ENCODE measurements around the gene HAPSTR1.
"Not testable (repeated sequence)": the region's sequence is repeated elsewhere in the genome, so short reads cannot be mapped to it uniquely, and the experiment has no call there.

HAPSTR1 gene

DNA sequence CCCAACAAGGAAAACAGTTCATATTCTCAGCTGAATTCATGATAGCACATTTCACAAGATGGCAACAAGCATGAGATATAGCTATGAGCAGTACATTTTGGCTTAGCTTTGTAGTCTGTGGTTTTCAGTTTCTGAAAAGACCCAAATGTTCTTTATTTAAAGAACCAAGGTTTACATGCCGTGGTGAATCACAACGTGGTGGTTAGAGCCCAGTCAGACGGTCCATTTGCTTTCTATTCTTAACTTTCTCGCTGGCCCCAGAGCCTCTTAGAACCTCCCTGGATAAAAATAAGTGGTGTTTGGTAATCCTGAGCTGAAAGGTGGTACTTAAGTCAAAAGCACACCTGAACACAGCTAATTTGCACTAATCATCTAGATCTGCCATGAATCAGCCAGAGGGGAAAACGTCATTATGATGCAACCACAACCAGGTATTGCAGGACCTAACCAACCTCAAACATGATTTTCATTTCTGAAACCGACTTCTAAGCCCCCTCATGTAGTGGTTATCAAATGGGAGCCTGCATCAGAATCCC lies 18.6 kb upstream of the HAPSTR1 start:
- no peak for DNase-seq

GRCh38 chr16:9075299-9076071 lies 16.0 kb upstream of the HAPSTR1 start:
- no peak for DNase-seq

- no peak for DNase-seq
Observed at GRCh38 chr16:9077091-9077809, 14.2 kb upstream of the HAPSTR1 start.

DNA sequence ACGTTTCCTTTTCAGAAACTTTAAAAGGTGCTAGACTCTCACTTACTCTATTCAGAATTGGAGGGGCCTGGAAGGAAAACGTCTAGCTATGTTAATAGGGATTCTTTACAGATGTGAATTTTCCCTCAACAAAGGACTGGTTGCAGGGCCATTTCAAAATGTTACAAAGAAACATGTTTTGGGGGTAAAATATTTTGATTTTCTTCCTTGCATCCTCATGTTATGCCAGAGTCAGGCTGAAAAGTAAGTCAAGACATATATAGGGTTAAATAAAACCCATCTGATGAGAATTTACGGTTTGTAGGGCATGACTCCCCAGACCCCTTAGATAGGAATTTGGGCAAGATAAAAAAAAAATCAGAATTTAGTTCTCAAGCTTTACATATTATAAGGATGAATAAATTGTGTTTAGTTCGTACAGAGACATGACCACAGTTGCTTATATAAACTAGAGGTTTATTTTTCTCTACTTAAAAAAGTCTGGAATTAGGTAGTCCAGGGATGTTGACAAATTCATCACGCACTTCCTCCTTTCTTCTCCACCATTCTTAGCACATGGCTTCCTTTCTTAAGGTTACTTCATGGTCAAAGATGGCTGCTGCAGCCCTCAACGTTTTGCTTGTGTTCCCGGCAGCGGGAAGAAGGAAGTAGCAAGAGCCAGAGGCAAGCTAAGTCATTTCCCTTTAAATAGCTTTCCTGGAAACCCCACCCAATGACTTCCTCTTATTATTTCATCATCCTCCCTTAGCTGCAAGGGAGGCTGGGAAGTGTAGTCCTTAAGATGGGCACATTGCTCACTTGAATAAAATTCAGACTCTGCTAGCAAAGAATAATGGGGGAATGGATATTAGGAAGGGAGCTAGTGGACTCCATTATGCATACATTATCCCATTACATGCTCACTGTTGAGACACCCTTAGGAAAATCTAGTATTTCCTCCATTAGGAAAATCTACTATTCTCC lies 12.7 kb upstream of the HAPSTR1 start:
- not testable (repeated sequence) for DNase-seq

GRCh38 chr16:9079430-9079812 lies 12.0 kb upstream of the HAPSTR1 start:
- DNase-seq: no peak

DNA sequence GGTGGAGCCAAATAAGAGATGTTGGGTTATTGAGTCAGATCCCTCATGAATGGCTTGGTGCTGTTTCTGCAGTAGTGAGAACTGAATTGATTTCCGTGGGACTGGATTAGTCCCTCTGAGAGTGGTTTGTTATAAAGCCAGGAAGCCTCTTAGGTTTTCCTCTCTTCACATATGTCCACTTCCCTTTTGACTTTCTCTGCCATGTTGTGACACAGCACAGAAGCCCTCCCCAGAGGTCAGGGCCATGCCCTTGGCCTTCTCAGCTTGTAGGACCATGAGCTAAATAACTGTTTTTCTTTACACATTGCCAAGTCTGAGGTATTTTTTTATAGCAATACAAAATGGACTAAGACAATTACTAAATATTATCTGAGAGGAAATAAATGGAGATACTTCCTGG lies 10.3 kb upstream of the HAPSTR1 start:
- no peak for DNase-seq

GRCh38 chr16:9081843-9082242 lies 9.6 kb upstream of the HAPSTR1 start:
- no peak for DNase-seq

DNA sequence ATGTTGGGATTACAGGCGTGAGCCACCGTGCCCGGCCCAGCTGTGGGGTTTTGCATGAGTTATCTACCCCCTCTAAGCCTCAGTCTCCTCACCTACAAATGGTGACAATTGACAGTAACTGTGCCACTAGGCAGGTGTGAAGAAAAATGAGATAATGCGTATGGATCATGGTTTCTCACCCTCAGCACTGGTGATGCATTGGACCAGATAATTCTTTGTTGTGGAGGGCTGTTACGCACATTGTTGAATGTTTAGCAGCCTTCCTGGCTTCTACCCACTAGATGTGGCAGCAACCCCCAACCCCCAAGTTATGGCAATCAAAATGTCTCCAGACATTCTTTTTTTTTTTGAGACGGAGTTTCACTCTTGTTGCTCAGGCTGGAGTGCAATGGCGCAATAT lies 9.0 kb upstream of the HAPSTR1 start:
- no peak for DNase-seq

- DNase-seq: not testable (repeated sequence)
Observed at GRCh38 chr16:9087733-9088132, 3.7 kb upstream of the HAPSTR1 start.

DNA sequence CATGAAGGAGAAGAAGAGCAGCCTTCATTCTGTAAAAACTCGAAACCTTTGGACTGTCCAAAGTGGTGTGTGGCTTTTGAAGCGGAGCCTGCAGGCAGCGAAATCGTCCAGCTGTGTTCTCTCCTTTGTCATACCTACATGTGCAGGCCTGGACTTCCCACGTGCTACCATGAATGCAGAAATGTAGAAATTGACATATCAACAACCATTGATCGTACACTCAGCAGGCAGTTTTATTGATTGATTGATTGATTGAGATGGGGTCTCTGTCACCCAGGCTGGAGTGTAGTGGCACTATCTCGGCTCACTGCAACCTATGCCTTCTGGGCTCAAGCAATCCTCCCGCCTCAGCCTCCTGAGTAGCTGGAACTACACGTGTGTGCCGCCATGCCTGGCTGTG lies 2.6 kb upstream of the HAPSTR1 start:
- DNase-seq: no peak

- DNase-seq: no peak
Observed at GRCh38 chr16:9089660-9090059, 1.8 kb upstream of the HAPSTR1 start.

DNA sequence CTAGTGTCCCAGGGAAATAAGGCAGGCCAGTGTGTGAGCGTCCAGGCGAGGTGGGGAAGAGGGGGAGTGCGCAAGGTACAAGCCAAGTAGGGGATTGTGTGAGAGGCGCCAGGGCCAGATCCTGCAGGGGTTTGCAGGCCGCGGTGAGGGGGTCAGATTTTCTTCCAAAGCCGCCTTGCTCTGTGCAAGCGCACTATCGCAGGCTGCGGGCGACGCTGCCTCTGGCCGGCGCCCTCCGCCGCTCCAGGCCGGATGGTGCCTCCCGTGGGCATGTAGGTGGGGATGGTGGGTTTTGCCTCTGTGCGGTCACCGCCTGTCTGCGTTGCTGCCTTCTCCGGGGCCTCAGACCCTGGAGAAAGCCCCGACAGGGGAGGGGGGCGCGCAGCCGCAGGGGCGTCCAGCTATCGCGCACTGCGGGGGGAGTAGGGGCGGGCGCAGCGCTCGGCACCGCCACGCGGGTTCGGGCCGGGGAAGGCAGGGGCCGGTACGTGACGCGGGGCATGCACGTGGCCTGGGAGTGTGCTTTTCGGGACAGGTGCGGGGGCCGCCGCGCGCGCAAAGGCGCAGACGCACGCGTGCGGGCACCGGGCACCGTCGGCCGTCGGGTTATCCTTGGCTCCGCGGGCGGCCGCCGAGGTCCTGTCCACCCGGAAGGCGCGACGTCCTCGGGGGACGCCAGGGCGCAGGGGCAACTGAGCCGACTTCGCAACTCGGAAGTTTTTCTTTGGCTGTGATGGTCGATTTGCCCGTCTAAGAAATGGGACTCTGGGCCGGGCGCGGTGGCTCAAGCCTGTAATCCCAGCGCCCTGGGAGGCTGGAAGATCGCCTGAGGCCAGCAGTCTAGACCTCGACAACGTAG lies 1.1 kb upstream of the HAPSTR1 start:
- DNase-seq: no peak

DNA sequence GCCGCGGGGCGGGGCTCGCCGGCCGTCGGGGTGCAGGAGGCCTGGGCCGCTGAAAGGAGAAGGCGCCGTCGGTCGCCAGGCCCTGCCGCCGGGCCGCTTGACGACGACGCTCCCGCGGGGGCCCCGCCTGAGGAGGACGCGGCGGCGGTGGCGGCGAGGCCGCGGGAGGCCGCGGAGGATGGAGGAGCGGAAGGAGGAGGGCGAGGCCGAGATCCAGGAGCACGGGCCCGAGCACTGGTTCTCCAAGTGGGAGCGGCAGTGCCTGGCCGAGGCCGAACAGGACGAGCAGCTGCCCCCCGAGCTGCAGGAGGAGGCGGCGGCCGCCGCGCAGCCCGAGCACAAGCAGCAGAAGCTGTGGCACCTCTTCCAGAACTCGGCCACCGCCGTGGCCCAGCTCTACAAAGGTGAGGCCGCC lies 430 bp downstream of the HAPSTR1 start:
- no peak for DNase-seq

DNA sequence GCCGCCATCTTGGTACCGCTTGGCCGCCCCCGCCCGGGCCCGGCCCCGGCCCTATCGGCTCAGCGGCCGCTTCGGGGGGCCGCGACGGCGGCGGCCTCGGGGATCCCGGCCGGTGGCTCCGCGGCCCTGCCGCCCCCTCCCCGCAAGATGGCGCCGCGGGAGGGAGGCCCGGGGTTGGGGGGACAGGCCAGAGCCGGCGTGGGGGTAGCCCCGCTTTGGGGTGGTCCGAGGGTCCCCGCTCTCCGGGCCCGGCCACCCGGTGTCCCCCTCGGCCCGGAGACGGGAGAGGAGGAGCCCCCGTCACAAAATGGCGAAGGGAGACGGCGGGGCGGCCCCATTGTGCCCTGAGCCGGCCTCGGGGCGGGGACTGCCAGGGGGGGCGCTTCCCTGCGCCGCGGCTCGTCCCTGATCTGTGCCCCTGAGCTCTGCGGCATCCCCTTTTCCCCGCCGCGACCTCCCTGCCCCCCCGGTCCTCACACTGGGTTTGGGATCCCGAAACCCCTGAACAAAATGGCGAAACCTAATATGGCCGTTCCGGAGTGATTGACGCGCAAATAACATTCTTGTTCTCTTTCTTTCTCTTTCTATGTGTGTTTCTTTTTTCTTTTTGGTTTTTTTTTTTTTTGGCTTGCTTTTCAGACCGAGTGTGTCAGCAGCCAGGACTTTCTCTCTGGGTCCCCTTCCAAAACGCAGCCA lies 986 bp downstream of the HAPSTR1 start:
- DNase-seq: no peak

DNA sequence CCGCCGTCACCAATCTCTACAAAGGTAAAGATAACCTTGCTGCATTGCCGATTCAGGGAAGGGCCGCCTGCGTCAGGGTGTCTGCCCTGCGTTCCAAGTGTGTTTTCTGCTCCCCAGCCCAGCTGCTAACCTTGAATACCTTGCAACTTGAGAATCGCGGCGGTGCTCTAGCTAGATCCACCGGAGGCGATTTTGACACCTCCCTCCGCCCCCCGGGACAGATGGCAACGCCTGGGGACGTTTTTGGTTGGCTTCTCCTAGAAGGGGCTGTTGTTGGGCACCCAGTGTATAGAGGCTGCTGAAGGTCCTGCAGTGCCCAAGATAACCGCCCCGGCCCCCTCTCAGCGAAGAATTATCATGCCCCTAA lies 1.5 kb downstream of the HAPSTR1 start:
- no peak for DNase-seq

- no peak for DNase-seq
Observed at GRCh38 chr16:9094011-9094846, 2.8 kb downstream of the HAPSTR1 start.

DNA sequence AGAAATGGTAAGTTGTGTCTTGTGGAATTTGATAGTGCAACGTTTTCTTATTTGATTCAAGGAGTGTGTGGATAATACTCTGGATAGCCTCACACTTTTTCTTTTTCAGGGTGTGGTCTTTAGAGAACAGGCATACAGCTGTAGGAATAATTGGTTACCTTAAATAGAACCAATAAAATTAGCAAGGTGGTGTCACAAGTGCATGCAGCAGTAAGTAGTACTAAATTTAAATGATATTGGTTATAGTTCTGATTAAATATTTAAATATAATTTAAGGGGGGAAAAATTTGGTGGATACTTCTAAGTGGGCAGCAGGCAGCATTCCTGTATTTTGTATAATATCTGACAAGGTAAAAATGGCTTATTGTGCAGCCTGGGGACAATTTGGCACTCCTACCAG lies 3.7 kb downstream of the HAPSTR1 start:
- DNase-seq: no peak

DNA sequence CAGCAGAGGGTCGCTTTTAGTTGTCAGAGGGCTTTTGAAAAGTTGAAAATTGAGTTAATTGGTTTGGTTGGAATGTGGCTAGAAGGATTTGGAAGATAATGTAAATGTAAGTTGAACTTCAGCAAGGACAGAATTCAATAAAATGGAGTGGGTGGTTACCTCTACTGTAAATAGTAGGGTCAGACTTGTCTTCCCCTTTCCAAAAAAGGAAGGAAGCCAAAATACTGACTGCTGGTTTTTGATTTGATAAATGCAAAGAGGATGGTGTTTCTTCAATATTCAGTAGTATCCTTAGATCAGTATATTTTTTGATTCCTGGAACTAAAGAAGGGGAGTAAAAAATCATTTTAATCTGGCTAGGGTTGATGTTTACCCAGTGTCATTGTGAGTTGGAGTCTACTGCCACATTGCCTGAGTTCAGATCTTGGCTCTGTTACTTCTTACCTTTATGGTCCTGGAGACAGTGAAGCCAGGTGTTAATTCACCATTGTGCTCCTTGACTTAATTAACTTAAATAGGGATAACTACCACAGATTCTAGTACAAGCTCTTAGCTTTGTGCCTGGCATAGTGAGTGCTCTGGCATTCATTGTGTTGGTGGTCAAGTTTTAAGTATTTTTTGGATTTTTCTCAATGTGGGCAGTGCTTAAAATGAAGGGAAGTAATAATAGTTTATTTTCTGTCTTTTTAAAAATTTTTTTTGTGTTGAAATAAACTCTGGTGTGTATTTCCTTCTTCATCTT lies 4.4 kb downstream of the HAPSTR1 start:
- DNase-seq: no peak

DNA sequence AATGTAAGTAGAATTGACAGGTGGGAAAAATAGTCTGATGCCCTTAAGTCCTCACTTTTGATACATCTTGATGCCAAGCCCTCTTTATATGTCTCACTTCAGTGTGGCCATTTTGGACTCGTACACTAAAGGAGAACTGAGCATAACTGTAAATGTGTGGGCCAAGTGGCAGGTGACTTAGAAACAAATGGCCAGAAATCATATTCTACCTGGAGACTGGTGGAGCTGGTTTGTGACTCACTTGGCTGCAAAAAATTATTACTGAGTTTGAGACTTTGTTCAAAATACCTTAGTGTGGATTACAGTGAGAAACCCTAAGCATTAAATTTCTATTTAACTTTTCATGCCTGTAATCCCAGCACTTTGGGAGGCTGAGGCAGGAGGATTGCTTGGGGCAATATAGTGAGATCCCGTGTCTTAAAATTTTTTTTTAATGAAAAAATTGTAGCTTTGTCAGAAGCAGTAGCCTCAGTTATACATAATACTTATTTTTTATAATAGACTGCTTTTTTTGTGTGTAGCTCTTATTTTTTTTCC lies 5.0 kb downstream of the HAPSTR1 start:
- DNase-seq: no peak
